Endothelial cell (in vitro differentiated cells): ENCODE data around the gene LTK. TPM values are rescaled to one million over a fixed set of nuclear protein-coding genes. Genes with fewer than 3 reads are reported as not detected.

Experiments
- DNase-seq: peaks from one replicate; pipeline ENCODE4 v3.0.0; 2021; ENCODE audit warnings: low spot score
- H3K27ac Mint-ChIP-seq: one replicate; pipeline ENCODE4 v1.8.0; 2021; ENCODE audit warnings: mixed read lengths, inconsistent platforms; ENCODE audit not compliant: unreplicated experiment
- H3K27me3 Mint-ChIP-seq: one replicate; pipeline ENCODE4 v1.8.0; 2021; ENCODE audit warnings: mild to moderate bottlenecking, moderate library complexity, mixed read lengths, inconsistent platforms; ENCODE audit not compliant: unreplicated experiment
- H3K36me3 Mint-ChIP-seq: one replicate; pipeline ENCODE4 v1.8.0; 2021; ENCODE audit warnings: mild to moderate bottlenecking, low read depth, mixed read lengths, inconsistent platforms; ENCODE audit not compliant: unreplicated experiment
- H3K4me1 Mint-ChIP-seq: one replicate; pipeline ENCODE4 v1.8.0; 2021; ENCODE audit warnings: mild to moderate bottlenecking, mixed read lengths, inconsistent platforms; ENCODE audit not compliant: unreplicated experiment
- H3K4me3 Mint-ChIP-seq: one replicate; pipeline ENCODE4 v1.8.0; 2021; ENCODE audit warnings: mild to moderate bottlenecking, mixed read lengths, inconsistent platforms; ENCODE audit not compliant: unreplicated experiment
- H3K9me3 Mint-ChIP-seq: one replicate; pipeline ENCODE4 v1.8.0; 2021; ENCODE audit warnings: mixed read lengths, inconsistent platforms; ENCODE audit not compliant: unreplicated experiment
- CTCF ChIP-seq: fragments of 200-600 bp; sonication (generic); IDR thresholded peaks from one replicate; pipeline ENCODE4 v1.5.0; 2021; ENCODE audit warnings: antibody characterized with exemption; ENCODE audit not compliant: unreplicated experiment
- total RNA-seq: library from RNA; stranded (reverse); fragmentation: NEBNext Ultra II Directional; extraction: Animal tissue kit (Norgen Biotek cat#: 25700); gene quantifications from one replicate; pipeline ENCODE4 v1.2.1, GENCODE V29; 2021; ENCODE audit not compliant: unreplicated experiment

LTK gene
- total RNA-seq, 1 donor from 2014 or later = 25.7 TPM

- no peak overlapping the region for H3K4me3 Mint-ChIP-seq
- H3K36me3 Mint-ChIP-seq = peaks cover 24% of the 10 kb centered on the region
- H3K4me1 Mint-ChIP-seq = peaks cover 8% of the 10 kb centered on the region
- TF ChIP-seq CTCF = no peak
- H3K9me3 Mint-ChIP-seq = no peaks in the 10 kb centered on the region
- H3K27ac Mint-ChIP-seq = no peak overlapping the region
- DNase-seq = no peak
- H3K27me3 Mint-ChIP-seq = peaks cover 6% of the 10 kb centered on the region
Observed at GRCh38 chr15:41535544-41535943, 21.9 kb upstream of the LTK start.

GRCh38 chr15:41530363-41530956, 16.8 kb upstream of the LTK start:
- no peaks in the 10 kb centered on the region for H3K9me3 Mint-ChIP-seq
- no peak for DNase-seq
- H3K27ac Mint-ChIP-seq = peak overlapping the region; percentile 51
- H3K27me3 Mint-ChIP-seq = peaks cover 8% of the 10 kb centered on the region
- H3K36me3 Mint-ChIP-seq = peaks cover 29% of the 10 kb centered on the region
- no peak for TF ChIP-seq CTCF
- H3K4me3 Mint-ChIP-seq = no peak overlapping the region
- peaks cover 23% of the 10 kb centered on the region for H3K4me1 Mint-ChIP-seq

GRCh38 chr15:41523097-41523496, 9.5 kb upstream of the LTK start:
- no peak for TF ChIP-seq CTCF
- no peak for DNase-seq
- Mint-ChIP-seq H3K27me3 (peaks cover 2% of the 10 kb centered on the region), H3K4me3 (no peak overlapping the region), H3K9me3 (no peaks in the 10 kb centered on the region), H3K4me1 (peaks cover 4% of the 10 kb centered on the region), H3K27ac (no peak overlapping the region), H3K36me3 (peaks cover 33% of the 10 kb centered on the region)

- peaks cover 37% of the 10 kb centered on the region for H3K36me3 Mint-ChIP-seq
- no peaks in the 10 kb centered on the region for H3K9me3 Mint-ChIP-seq
- DNase-seq = no peak
- no peak for TF ChIP-seq CTCF
- H3K4me3 Mint-ChIP-seq = peak overlapping the region; percentile 22
- H3K27me3 Mint-ChIP-seq = peaks cover 2% of the 10 kb centered on the region
- H3K27ac Mint-ChIP-seq = no peak overlapping the region
- no peaks in the 10 kb centered on the region for H3K4me1 Mint-ChIP-seq
Observed at GRCh38 chr15:41521614-41522013, 8.0 kb upstream of the LTK start.

- TF ChIP-seq CTCF = no peak
- Mint-ChIP-seq H3K27me3 (peaks cover 2% of the 10 kb centered on the region), H3K9me3 (no peaks in the 10 kb centered on the region), H3K4me1 (no peaks in the 10 kb centered on the region), H3K27ac (peak overlapping the region; percentile 24), H3K4me3 (no peak overlapping the region), H3K36me3 (peaks cover 39% of the 10 kb centered on the region)
- no peak for DNase-seq
Observed at GRCh38 chr15:41520636-41521035, 7.0 kb upstream of the LTK start.
